RWPE2 (cell line): ENCODE data around the gene STUB1.

Experiments used
- ATAC-seq: fragments of 200-7000 bp; cut with Tn5 transposase; 3 replicates; pipeline ENCODE4 v1.9.1; 2021; ENCODE audit warnings: low read depth
- DNase-seq: peaks from one replicate; pipeline ENCODE4 v3.0.0-alpha.2; 2020; ENCODE audit warnings: low spot score
- H3K27ac ChIP-seq: fragments of 450-650 bp; 2 replicates; pipeline ENCODE4 v1.5.1; 2017; ENCODE audit warnings: mild to moderate bottlenecking; ENCODE audit not compliant: poor library complexity, severe bottlenecking
- H3K27me3 ChIP-seq: fragments of 250-450 bp; sonication (Bioruptor Pico); 2 replicates; pipeline ENCODE4 v1.5.1; 2021; ENCODE audit warnings: mild to moderate bottlenecking, moderate library complexity; ENCODE audit not compliant: insufficient read depth, poor library complexity, severe bottlenecking
- H3K36me3 ChIP-seq: fragments of 250-450 bp; sonication (Bioruptor Pico); 2 replicates; pipeline ENCODE4 v1.5.1; 2020; ENCODE audit warnings: low read depth, mild to moderate bottlenecking, moderate library complexity
- H3K4me1 ChIP-seq: fragments of 250-450 bp; sonication (Bioruptor Pico); 2 replicates; pipeline ENCODE4 v1.5.1; 2021; ENCODE audit warnings: mild to moderate bottlenecking, moderate library complexity; ENCODE audit not compliant: insufficient read depth, poor library complexity, severe bottlenecking
- H3K4me3 ChIP-seq: fragments of 250-450 bp; sonication (Bioruptor Pico); 2 replicates; pipeline ENCODE4 v1.5.1; 2021; ENCODE audit warnings: mild to moderate bottlenecking, moderate library complexity; ENCODE audit not compliant: severe bottlenecking
- H3K9me3 ChIP-seq: fragments of 250-450 bp; sonication (Bioruptor Pico); 2 replicates; pipeline ENCODE4 v1.5.1; 2021; ENCODE audit warnings: mild to moderate bottlenecking, moderate library complexity; ENCODE audit not compliant: severe bottlenecking
- TF ChIP-seq, protein P1 (sequence below): fragments of 450-650 bp; IDR thresholded peaks from one replicate; pipeline ENCODE4 v1.5.1; 2017; ENCODE audit warnings: mild to moderate bottlenecking, moderate library complexity; ENCODE audit not compliant: poor library complexity, severe bottlenecking

The STUB1 gene

DNA sequence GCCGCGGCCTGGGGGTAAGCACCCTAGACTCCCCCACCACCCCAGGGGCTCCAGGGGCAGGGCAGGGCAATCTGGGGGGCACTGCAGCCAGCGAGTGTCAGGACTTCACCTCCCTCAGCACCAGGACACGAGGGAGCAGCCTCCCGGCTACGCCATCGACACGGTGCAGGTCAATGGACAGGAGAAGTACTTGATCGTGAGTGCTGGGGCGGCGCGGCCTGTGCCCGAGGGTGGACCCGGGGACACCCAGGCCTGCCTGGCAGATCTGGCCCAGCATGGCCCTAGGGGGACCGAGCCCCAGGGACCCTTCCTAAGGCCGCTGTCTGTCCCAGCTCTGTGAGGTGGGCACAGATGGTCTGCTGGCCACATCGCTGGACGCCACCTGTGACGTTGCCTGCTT is 7.8 kb upstream of the STUB1 start:
- Histone ChIP-seq H3K4me1 (peaks cover 6% of the 10 kb centered on the region), H3K36me3 (peaks cover 46% of the 10 kb centered on the region), H3K27me3 (no peaks in the 10 kb centered on the region), H3K9me3 (no peaks in the 10 kb centered on the region), H3K27ac (no peak overlapping the region), H3K4me3 (no peak overlapping the region)
- ATAC-seq (no peak), DNase-seq (no peak)
- TF ChIP-seq, protein P1, sequence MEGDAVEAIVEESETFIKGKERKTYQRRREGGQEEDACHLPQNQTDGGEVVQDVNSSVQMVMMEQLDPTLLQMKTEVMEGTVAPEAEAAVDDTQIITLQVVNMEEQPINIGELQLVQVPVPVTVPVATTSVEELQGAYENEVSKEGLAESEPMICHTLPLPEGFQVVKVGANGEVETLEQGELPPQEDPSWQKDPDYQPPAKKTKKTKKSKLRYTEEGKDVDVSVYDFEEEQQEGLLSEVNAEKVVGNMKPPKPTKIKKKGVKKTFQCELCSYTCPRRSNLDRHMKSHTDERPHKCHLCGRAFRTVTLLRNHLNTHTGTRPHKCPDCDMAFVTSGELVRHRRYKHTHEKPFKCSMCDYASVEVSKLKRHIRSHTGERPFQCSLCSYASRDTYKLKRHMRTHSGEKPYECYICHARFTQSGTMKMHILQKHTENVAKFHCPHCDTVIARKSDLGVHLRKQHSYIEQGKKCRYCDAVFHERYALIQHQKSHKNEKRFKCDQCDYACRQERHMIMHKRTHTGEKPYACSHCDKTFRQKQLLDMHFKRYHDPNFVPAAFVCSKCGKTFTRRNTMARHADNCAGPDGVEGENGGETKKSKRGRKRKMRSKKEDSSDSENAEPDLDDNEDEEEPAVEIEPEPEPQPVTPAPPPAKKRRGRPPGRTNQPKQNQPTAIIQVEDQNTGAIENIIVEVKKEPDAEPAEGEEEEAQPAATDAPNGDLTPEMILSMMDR: no peak

DNA sequence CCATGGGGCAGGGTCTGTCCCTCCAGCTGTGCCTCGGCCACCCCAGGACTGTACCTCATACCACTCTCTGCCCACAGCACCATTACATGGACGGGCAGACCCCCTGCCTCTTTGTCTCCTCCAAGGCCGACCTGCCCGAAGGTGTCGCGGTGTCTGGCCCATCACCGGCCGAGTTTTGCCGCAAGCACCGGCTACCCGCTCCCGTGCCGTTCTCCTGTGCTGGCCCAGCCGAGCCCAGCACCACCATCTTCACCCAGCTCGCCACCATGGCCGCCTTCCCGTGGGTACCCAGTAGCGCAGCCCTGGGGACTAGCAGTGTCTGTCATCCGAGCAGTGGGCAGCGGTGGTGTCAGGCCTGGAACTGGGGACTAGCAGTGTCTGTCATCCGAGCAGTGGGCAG is 7.4 kb upstream of the STUB1 start:
- Histone ChIP-seq H3K4me3 (no peak overlapping the region), H3K4me1 (peaks cover 6% of the 10 kb centered on the region), H3K9me3 (no peaks in the 10 kb centered on the region), H3K27ac (peak overlapping the region; percentile 12), H3K27me3 (no peaks in the 10 kb centered on the region), H3K36me3 (peaks cover 46% of the 10 kb centered on the region)
- no peak for ATAC-seq
- no peak for DNase-seq
- TF ChIP-seq, protein P1: no peak

DNA sequence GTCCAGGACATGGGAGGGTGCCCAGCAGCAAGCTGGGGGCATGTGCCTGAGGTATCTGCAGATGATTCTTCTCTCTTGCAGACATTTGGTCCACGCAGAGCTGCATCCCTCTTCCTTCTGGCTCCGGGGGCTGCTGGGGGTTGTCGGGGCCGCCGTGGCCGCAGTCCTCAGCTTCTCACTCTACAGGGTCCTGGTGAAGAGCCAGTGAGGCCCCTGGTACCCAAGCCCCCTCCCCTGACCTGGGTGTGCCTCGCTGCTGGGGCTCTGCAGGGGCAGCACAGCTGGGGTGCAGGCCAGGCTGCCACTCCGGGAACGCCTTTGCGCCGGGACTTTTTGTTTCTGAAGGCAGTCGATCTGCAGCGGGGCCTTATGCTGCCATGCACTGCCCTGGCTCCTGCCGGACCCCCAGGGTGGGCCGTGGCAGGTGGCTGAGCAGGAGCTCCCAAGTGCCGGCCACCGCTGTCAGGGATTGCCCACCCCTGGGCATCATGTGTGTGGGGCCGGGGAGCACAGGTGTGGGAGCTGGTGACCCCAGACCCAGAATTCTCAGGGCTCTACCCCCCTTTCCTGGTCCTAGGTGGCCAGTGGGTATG is 6.7 kb upstream of the STUB1 start:
- H3K27me3 ChIP-seq: no peaks in the 10 kb centered on the region
- H3K27ac ChIP-seq: peak overlapping the region; percentile 12
- H3K4me1 ChIP-seq: peaks cover 6% of the 10 kb centered on the region
- TF ChIP-seq, protein P1: no peak
- H3K9me3 ChIP-seq: no peaks in the 10 kb centered on the region
- DNase-seq (no peak), ATAC-seq (no peak)
- no peak overlapping the region for H3K4me3 ChIP-seq
- H3K36me3 ChIP-seq: peaks cover 46% of the 10 kb centered on the region

DNA sequence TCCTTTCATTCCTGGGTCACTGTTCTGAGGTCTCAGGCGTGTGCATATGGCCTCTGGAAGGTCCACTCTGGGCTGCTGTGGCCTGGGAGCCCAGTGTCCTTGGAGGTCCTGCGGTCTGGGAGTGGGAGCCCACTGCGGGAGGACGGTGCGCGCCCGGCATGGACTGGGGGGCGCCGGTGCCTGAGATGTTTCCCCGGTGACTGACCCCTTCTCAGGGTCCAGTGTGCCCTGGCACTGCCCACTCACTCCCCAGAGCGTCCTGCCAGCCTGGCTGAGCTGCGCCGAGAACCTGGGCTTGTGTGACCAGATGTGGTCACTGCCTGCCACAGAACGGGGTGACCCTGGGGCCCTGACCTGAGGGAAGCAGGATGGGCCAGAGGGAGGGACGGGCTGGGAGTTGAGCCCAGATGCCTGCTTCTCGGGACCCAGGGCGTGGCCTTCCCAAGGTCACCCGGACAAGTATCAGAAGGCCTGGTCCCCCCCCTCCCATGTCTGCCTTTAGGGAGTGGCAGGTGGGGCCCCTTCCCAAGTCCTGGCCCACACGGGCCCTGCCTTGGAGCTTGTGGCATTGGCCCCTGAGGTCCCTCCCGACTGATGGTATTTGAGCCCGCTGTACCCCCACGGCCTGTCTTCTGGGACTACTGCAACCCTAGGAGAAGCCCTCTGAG is 5.9 kb upstream of the STUB1 start:
- Histone ChIP-seq H3K4me3 (no peak overlapping the region), H3K4me1 (peaks cover 11% of the 10 kb centered on the region), H3K36me3 (peaks cover 45% of the 10 kb centered on the region), H3K9me3 (no peaks in the 10 kb centered on the region), H3K27ac (no peak overlapping the region), H3K27me3 (no peaks in the 10 kb centered on the region)
- DNase-seq (no peak), ATAC-seq (no peak)
- TF ChIP-seq, protein P1: no peak
